Measurements from ENCODE around the gene ADAMTS17.
A peak's percentile ranks its signal among the peaks of the same experiment; 100 is the strongest.

The ADAMTS17 gene

DNA sequence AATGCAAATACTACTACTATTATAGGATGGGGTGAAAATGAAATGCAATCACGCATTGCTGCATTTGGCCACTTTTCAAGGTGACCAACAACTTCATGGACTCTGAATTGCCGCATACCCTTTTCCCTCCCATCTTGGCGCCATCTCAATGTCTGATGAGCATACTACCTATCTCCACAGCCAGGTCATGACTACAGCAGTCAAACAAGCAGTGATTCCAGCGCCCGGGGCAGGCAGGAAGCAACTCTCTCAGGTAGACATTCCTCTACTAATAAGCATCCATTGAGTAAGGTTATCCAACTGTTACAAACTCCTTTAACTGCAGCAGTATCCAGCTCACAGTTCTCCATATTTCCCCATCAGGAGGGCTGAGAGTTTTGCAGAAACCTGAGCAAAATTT, 155.4 kb downstream of the ADAMTS17 start:
- no peaks in the 10 kb centered on the region for H3K9me3 Mint-ChIP-seq
- DNase-seq: no peak
- no peaks in the 10 kb centered on the region for H3K27me3 Mint-ChIP-seq
- no peaks in the 10 kb centered on the region for H3K4me1 Mint-ChIP-seq
- no peak overlapping the region for H3K27ac Mint-ChIP-seq
- no peak for ATAC-seq
- no peak overlapping the region for H3K4me3 Mint-ChIP-seq

GRCh38 chr15:100183921-100184495, 157.8 kb downstream of the ADAMTS17 start:
- DNase-seq: no peak
- Mint-ChIP-seq H3K4me1 (no peaks in the 10 kb centered on the region), H3K4me3 (no peak overlapping the region), H3K27me3 (no peaks in the 10 kb centered on the region), H3K9me3 (no peaks in the 10 kb centered on the region), H3K27ac (peak overlapping the region in 1 of 2 donors; percentile 77)
- no peak for ATAC-seq

- H3K9me3 Mint-ChIP-seq: peaks cover under 1 to 3% of the 10 kb centered on the region in 2 donors
- H3K4me3 Mint-ChIP-seq: no peak overlapping the region
- no peaks in the 10 kb centered on the region for H3K4me1 Mint-ChIP-seq
- ATAC-seq (no peak), DNase-seq (no peak)
- H3K27me3 Mint-ChIP-seq: no peaks in the 10 kb centered on the region
- H3K27ac Mint-ChIP-seq: no peak overlapping the region
Observed at GRCh38 chr15:100180921-100181320, 160.9 kb downstream of the ADAMTS17 start.

- DNase-seq: no peak
- Mint-ChIP-seq H3K9me3 (peaks cover 8 to 10% of the 10 kb centered on the region in 2 donors), H3K4me1 (peaks cover 12% of the 10 kb centered on the region), H3K4me3 (no peak overlapping the region), H3K27ac (no peak overlapping the region), H3K27me3 (no peaks in the 10 kb centered on the region)
- ATAC-seq: no peak
Observed at GRCh38 chr15:100175406-100176114, 166.2 kb downstream of the ADAMTS17 start.

- no peaks in the 10 kb centered on the region for H3K27me3 Mint-ChIP-seq
Observed at GRCh38 chr15:100174904-100175275, 166.9 kb downstream of the ADAMTS17 start.

GRCh38 chr15:100174159-100174903, 167.4 kb downstream of the ADAMTS17 start:
- no peak overlapping the region for H3K4me3 Mint-ChIP-seq
- no peak for ATAC-seq

More at GRCh38 chr15:100174904-100175275, 166.9 kb downstream of the ADAMTS17 start:
- no peak for ATAC-seq
- peaks cover 8 to 10% of the 10 kb centered on the region in 2 donors for H3K9me3 Mint-ChIP-seq
- H3K27ac Mint-ChIP-seq: no peak overlapping the region
- no peak overlapping the region for H3K4me3 Mint-ChIP-seq
- DNase-seq: no peak
- H3K4me1 Mint-ChIP-seq: peaks cover 19% of the 10 kb centered on the region

GRCh38 chr15:100172356-100173024, 169.3 kb downstream of the ADAMTS17 start:
- Mint-ChIP-seq H3K27me3 (no peaks in the 10 kb centered on the region), H3K4me1 (peaks cover 25% of the 10 kb centered on the region), H3K4me3 (no peak overlapping the region), H3K27ac (no peak overlapping the region), H3K9me3 (peaks cover 8 to 10% of the 10 kb centered on the region in 2 donors)
- ATAC-seq: no peak
- DNase-seq: no peak

More at GRCh38 chr15:100174159-100174903, 167.4 kb downstream of the ADAMTS17 start:
- H3K27me3 Mint-ChIP-seq: no peaks in the 10 kb centered on the region
- peaks cover 8 to 10% of the 10 kb centered on the region in 2 donors for H3K9me3 Mint-ChIP-seq
- DNase-seq: no peak
- H3K4me1 Mint-ChIP-seq: peaks cover 24% of the 10 kb centered on the region
- H3K27ac Mint-ChIP-seq: no peak overlapping the region

DNA sequence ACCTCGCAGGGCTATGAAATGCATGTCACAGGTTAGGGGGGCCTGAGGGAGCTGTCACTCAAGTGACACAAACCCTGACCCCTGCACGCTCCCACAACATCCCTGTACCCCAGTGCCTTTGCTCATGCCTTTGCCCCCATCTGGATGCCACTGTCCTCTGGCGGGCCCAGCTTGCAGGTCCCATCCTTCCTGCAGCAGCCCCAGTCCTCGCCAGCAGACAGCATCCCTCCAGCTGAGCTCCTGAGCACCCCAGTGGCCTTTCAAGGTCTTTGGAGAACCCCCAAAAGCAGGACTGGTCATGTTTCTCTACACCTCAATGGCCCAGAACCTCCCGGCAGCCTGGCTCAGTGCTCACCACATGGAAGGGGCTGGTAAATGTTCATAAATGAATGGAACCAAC, 170.4 kb downstream of the ADAMTS17 start:
- ATAC-seq (no peak), DNase-seq (no peak)
- no peaks in the 10 kb centered on the region for H3K27me3 Mint-ChIP-seq
- H3K27ac Mint-ChIP-seq: no peak overlapping the region
- peaks cover 8 to 10% of the 10 kb centered on the region in 2 donors for H3K9me3 Mint-ChIP-seq
- H3K4me3 Mint-ChIP-seq: no peak overlapping the region
- peaks cover 25% of the 10 kb centered on the region for H3K4me1 Mint-ChIP-seq

DNA sequence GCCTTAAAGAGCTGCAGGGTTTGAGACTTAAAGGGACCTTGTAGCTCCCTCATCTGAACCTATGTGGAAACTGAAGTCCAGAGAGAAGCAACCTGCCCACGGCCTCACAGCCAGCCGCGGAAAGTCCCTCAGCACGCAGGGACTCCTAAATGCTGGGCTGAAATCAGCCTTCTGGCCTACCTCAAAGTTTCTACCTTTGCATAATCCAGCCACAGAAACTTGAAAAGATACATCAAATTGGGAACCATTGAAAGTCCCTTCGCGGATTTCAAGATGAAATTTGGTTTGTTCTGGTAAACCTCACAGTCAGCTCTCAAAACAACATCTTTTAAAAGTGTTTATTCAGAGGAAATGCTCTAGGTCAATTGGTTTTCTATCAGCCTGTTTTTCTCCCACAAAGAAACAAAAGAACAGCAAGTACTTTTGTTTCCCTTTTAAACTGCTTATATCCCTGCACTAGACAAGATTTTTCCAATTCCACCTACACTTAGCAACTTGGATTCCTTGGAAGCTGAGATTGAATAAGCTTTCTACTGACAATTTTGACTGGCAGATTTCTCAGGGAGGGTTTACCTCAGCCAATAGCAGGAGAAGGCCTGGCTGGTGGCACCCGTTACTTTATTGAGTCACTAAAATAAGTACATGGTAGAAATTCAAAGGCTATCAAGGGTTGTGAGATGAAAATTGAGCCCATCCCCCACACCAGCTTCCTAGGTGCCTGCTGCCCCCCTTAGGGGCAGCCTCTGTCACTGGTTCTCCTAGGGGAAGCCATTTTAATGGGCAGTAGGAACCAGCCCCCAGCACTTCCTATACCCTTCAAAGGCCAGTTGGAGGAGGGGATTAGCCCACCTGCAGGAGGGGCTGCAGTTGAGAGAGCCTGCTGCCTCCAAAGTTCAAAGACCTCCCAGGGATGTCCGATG, 171.2 kb downstream of the ADAMTS17 start:
- Mint-ChIP-seq H3K4me3 (peak overlapping the region in 1 of 2 donors; percentile 60), H3K9me3 (peaks cover 4% of the 10 kb centered on the region in 2 donors), H3K27ac (peak overlapping the region; percentile 27 to 52), H3K4me1 (peaks cover 25% of the 10 kb centered on the region), H3K27me3 (no peaks in the 10 kb centered on the region)
- DNase-seq (peak; percentile 71 to 88), ATAC-seq (peak; percentile 97)

DNA sequence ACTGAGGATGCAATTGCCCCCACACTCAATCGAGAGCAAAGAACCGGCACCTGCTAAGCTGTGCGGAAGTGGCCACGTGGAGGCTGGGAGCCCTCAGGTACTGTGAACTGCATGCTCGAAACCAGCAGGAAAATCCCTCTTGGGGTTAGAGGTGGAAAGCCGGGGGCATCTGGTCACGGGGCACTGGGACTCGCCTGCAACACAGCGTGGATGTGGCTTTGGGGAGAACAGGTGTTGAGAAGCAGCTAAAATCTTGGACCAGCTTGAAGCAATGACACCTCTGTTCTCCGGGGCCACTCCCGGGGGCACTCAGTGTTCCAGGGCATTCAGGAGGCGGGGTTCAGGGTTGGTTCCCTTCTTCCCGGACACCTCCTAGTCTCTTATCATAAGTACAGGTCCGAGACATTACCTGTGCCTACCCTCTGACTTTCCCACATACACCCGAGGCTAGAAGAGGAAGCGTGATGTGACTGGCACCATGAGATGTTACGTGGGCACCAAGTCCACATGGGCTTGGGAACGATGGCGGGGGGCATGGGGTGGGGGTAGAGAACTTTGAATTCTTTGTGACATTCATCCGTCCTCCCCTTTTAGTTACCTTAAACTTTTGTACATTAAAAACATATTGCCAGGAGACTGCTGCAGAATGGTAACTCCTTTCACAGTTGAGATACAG, 172.0 kb downstream of the ADAMTS17 start:
- Mint-ChIP-seq H3K9me3 (no peaks in the 10 kb centered on the region), H3K4me1 (peaks cover 25% of the 10 kb centered on the region), H3K4me3 (peak overlapping the region in 1 of 2 donors; percentile 24), H3K27me3 (no peaks in the 10 kb centered on the region), H3K27ac (peak overlapping the region in 1 of 2 donors; percentile 52)
- DNase-seq (peak in 1 of 2 donors; percentile 7), ATAC-seq (peak; percentile 11)

DNA sequence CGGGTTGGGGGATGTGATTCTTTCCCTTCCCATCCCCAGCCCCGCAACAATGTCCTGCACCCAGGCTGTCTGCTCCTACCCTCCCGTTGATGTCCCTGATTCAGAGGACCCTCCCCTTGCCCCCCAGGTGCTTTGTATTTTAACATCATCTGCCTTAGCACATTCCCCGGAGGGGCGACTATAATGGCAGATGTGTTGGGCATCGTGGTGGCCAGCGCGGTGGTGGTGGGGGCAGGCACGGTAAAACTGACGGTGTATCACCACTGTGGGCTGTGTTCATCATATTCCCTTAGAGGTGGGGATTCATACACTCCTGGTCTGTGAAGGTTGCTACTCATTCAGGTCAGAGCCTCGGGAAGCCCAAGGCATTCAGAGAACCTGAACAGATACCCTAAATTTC, 173.0 kb downstream of the ADAMTS17 start:
- ATAC-seq: no peak
- peaks cover 25% of the 10 kb centered on the region for H3K4me1 Mint-ChIP-seq
- no peak overlapping the region for H3K27ac Mint-ChIP-seq
- no peak overlapping the region for H3K4me3 Mint-ChIP-seq
- no peaks in the 10 kb centered on the region for H3K27me3 Mint-ChIP-seq
- no peak for DNase-seq
- H3K9me3 Mint-ChIP-seq: no peaks in the 10 kb centered on the region

DNA sequence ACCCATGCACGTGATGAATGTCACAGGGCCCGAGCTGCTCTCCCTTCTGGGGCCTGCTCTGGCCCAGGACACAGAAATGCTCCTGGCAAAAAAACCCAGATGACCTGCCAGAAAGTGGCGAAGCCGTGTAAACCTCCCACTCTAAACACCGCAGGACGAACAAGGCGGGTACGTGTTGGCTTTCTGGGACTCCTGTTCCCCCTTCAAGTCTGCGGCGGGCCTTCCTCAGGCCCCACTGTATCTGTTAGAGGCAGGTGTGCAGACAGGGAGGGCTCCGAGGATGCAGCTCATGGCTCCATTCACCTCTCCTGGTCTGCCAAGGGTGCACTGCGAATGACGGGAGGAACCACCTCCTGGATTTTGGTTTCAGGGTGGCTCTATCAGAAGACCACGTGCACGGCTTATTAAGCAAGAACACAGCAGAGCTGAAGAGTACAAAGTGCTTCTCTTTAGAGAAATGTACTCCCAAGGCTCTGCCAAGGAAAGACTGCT, 173.8 kb downstream of the ADAMTS17 start:
- Mint-ChIP-seq H3K27me3 (no peaks in the 10 kb centered on the region), H3K4me1 (peaks cover 25% of the 10 kb centered on the region), H3K9me3 (no peaks in the 10 kb centered on the region), H3K4me3 (no peak overlapping the region), H3K27ac (no peak overlapping the region)
- DNase-seq (no peak), ATAC-seq (no peak)

- DNase-seq (no peak), ATAC-seq (no peak)
- Mint-ChIP-seq H3K4me1 (peaks cover 20% of the 10 kb centered on the region), H3K27me3 (no peaks in the 10 kb centered on the region), H3K27ac (no peak overlapping the region), H3K4me3 (no peak overlapping the region), H3K9me3 (no peaks in the 10 kb centered on the region)
Observed at GRCh38 chr15:100166313-100166712, 175.5 kb downstream of the ADAMTS17 start.

DNA sequence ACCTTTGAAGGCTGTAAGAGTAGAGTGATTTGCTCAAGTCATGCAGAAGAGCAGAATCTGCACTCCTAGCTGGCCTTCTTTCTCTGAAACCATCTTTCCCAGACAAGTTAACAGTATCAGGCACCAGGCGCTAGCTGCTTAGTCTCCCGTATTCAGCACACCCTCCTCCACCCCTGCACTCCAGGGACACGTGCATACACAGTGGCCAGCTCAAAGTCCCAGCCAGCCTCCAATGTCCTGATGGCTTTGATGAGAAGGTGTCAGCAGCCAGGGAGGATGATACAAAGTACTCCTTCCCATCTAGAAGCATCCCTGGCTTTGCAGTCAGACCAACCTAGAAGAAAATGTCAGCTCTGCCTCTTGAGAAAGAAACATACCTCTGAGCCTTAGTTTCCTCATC, 177.8 kb downstream of the ADAMTS17 start:
- DNase-seq (no peak), ATAC-seq (no peak)
- Mint-ChIP-seq H3K27me3 (no peaks in the 10 kb centered on the region), H3K4me3 (no peak overlapping the region), H3K9me3 (no peaks in the 10 kb centered on the region), H3K4me1 (no peaks in the 10 kb centered on the region), H3K27ac (no peak overlapping the region)

Data from stimulated activated naive CD8-positive, alpha-beta T cell treated with anti-CD3 and anti-CD28 coated beads, Interleukin-15, amount 100 ng/mL, for 72 hours (primary cell).